ENCODE data around the gene TULP3.

The TULP3 gene

DNA sequence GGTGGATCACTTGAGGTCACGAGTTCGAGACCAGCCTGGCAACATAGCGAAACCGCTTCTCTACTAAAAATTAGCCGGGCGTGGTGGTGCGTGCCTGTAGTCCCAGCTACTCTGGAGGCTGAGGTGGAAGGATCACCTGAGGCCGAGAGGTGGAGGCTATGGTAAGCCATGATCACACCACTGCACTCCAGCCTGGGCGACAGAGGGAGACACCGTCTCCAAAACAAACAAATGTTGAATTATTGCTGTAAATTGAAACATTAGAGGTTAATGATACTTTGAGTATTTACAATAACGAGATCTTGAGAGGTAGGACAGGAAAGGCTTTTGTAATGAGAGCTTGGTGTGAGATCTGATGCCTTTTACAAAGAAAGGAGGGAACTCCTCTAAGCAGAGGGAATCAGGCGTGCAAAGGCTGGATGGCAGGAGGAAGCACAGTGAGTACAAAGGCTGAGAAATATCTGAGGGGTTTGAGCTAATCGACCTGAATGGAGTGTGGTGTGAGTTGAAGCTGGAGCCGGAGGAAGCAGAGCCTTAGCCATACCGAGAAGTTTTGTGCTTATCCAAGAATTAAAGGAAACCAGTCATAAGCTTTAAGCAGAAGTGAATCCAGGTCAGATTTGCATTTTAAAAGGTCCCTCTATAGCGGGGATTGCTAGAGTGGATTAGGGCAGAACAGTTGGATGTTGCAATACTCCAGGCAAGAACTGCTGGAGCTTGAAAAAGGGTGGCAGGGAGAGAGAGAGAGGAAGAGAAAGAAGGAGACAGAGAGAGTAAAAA, 12.5 kb upstream of the TULP3 start:
- peak; percentile 44 for FAIRE-seq
- TF ChIP-seq TAF1 (IDR thresholded peaks at IDR 0.05; ENCODE audit: borderline replicate concordance, low read depth, low read length), result no peak
- TF ChIP-seq POLR2AphosphoS5 (IDR thresholded peaks at IDR 0.05; ENCODE audit: low read depth, low read length), result no peak
- peak; percentile 38; the same call in 1 of the 2 replicates for TF ChIP-seq POLR2A (IDR thresholded peaks at IDR 0.05; ENCODE audit: low read depth, low read length)
- no peak for DNase-seq (ENCODE audit: insufficient read length)

DNA sequence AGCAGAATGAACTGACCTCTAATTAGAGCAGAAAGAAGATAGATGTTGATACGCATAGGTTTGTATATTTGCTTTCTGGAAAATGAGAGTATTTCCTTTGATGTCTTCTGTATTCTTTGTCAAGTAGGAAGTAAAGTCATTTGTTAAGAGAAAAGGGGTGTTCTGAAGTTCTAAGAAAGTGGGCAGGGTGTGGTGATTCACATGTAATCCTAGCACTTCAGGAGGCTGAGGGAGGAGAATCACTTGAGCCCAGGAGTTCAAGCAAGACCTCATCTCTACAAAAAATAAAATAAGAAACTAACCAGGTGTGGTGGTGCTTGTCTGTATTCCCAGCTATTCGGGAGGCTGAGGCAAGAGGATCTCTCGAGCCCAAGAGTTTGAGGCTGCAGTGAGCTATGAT, 10.8 kb upstream of the TULP3 start:
- DNase-seq (ENCODE audit: insufficient read length) (no peak), FAIRE-seq (no peak)
- TF ChIP-seq TAF1 (IDR thresholded peaks at IDR 0.05; ENCODE audit: borderline replicate concordance, low read depth, low read length), result no peak
- TF ChIP-seq POLR2AphosphoS5 (IDR thresholded peaks at IDR 0.05; ENCODE audit: low read depth, low read length), result no peak
- no peak for TF ChIP-seq POLR2A (IDR thresholded peaks at IDR 0.05; ENCODE audit: low read depth, low read length)

DNA sequence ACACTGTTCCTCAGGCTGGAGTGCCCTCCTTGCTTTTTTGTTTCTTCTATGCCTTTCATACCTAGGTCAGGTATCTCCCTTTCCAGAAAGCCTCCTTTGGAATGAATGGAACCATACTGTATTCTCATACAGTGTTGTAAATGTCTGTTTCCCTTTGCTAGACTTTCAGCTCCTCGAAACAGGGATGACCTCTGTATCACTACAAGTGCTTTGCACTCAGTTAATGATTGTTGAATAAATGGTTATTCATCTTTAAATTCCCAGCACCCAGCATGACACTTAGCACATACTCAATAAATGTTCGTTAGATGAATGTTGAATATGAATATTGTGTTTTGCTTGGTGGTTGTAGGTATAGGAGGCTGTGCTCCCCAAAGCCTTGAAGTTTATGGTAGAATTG, 5.9 kb upstream of the TULP3 start:
- FAIRE-seq, result no peak
- DNase-seq (ENCODE audit: insufficient read length), result no peak
- no peak for TF ChIP-seq POLR2AphosphoS5 (IDR thresholded peaks at IDR 0.05; ENCODE audit: low read depth, low read length)
- TF ChIP-seq POLR2A (IDR thresholded peaks at IDR 0.05; ENCODE audit: low read depth, low read length), result no peak
- no peak for TF ChIP-seq TAF1 (IDR thresholded peaks at IDR 0.05; ENCODE audit: borderline replicate concordance, low read depth, low read length)

DNA sequence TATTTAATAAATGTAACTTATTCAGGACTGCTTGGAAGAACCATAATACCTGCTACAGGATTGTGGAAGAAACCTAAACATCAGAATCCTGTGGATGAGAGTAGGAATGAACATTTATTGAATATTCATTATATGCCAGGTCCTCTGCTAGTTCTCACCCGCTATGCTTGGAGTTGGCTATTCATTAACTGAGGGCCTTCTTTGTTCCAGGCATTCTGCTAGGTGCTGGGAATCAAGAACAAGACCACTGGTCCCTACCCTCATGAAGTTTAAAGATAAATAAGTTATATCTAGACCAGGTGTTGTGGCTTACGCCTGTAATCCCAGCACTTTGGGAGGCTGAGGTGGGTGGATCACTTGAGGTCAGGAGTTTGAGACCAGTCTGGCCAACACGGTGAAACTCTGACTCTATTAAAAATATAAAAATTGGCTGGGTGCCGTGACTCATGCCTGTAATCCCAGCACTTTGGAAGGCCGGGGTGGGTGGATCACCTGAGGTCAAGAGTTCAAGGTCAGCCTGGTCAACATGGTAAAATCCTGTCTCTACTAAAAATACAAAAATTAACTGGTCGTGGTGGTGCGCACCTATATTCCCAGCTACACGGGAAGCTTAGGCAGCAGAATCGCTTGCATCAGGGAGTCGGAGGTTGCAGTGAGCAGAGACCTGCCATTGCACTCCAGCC, 3.8 kb upstream of the TULP3 start:
- TF ChIP-seq POLR2AphosphoS5 (IDR thresholded peaks at IDR 0.05; ENCODE audit: low read depth, low read length), result no peak
- no peak for TF ChIP-seq POLR2A (IDR thresholded peaks at IDR 0.05; ENCODE audit: low read depth, low read length)
- TF ChIP-seq TAF1 (IDR thresholded peaks at IDR 0.05; ENCODE audit: borderline replicate concordance, low read depth, low read length), result no peak
- FAIRE-seq (no peak), DNase-seq (ENCODE audit: insufficient read length) (no peak)

DNA sequence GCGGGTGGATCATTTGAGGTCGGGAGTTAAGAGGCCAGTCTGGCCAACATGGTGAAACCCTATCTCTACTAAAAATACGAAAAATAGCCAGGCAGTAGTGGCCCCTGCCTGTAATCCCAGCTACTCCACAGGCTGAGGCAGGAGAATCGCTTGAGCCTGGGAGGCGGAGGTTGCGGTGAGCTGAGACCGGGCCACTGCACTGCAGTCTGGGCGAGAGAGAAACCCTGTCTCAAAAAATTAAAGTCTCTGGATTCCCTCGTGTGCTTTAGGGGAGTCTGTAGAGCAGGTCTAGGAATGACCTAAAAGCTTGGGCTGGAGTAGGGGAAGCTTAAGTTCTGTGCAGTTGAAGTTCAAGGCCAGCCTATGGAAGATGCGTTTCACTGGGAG, 697 bp upstream of the TULP3 start:
- TF ChIP-seq POLR2AphosphoS5 (IDR thresholded peaks at IDR 0.05; ENCODE audit: low read depth, low read length) (no peak), POLR2A (IDR thresholded peaks at IDR 0.05; ENCODE audit: low read depth, low read length) (no peak; the same call in 1 of the 2 replicates), TAF1 (IDR thresholded peaks at IDR 0.05; ENCODE audit: borderline replicate concordance, low read depth, low read length) (no peak)
- no peak for FAIRE-seq

DNA sequence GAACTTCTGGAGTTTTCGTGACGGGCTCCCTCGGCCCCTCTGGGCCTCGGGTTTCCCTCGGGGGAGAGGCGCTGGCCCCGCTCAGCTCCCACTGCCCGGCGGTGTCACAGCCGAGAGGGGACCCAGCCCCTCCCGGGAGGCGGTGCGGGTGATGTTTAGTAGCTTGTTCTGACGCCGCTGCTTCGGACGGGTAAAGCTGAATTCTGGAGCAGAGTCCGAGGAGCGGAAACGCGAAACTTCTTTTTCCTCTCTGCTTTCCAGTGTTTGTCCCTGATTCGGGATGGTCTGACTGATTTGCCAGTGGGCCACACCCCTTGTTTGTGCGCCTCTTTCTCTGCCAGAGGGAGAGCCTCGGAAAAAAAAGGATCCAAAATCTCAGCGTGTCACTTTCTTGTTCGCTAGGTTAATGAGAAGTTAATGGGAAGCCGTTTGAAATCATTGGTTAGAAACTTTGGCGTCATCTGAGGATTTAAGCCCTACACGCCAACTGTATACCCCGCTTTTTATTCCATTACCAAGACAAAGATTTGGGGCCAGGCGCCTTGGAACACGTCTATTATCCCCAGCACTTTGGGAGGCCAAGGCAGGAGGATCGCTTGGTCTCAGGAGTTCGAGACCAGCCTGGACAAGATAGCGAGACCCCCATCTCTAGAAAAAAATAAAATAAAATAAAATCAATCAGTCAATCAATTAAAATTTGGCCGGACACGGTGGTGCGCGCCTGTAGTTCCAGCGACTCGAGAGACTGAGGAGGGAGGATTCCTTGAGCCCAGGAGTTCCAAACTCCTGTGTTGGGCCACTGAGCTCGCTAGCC, 756 bp downstream of the TULP3 start:
- TF ChIP-seq POLR2AphosphoS5 (IDR thresholded peaks at IDR 0.05; ENCODE audit: low read depth, low read length) (no peak), TAF1 (IDR thresholded peaks at IDR 0.05; ENCODE audit: borderline replicate concordance, low read depth, low read length) (no peak), POLR2A (IDR thresholded peaks at IDR 0.05; ENCODE audit: low read depth, low read length) (no peak)
- FAIRE-seq (peak; percentile 82), DNase-seq (ENCODE audit: insufficient read length) (no peak)

More for the DNA sequence above, 697 bp upstream of the TULP3 start:
- DNase-seq (ENCODE audit: insufficient read length), result no peak

DNA sequence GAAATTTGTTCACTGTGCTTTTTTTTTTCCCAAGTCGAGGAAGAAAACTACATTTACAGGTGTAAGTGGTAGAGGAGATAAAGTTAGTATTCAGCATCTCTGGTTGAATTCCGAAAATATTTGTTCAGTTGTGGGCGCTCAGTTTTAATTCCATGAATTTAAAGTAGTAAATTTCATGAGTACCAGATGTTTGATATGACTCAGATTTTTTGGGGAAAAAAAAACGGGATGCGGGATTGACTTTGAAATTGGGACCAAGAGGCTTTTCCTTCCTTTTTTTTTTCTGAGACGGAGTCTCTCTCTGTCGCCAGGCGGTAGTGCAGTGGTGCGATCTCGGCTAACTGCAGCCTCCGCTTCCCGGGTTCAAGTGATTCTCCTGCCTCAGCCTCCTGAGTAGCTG, 1.6 kb downstream of the TULP3 start:
- FAIRE-seq (no peak), DNase-seq (ENCODE audit: insufficient read length) (no peak)
- TF ChIP-seq POLR2AphosphoS5 (IDR thresholded peaks at IDR 0.05; ENCODE audit: low read depth, low read length) (no peak), TAF1 (IDR thresholded peaks at IDR 0.05; ENCODE audit: borderline replicate concordance, low read depth, low read length) (no peak), POLR2A (IDR thresholded peaks at IDR 0.05; ENCODE audit: low read depth, low read length) (no peak)

DNA sequence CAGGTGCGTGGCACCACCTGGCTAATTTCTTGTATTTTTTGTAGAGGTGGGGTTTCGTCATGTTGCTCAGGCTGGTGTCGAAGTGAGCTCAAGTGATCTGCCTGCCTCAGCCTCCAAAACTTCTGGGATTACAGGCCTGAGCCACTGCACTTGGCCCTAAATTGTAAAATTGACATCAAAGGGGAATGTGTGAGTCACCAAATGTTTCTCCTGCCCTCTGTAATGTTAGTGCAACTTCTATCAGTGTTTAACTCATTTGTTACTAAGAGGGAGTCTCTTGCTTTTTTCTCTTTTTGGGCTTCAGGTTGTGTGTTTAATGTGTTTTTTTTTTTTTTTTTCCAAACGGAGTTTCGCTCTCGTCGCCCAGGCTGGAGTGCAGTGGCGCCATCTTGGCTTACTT, 2.3 kb downstream of the TULP3 start:
- TF ChIP-seq POLR2A (IDR thresholded peaks at IDR 0.05; ENCODE audit: low read depth, low read length), result no peak
- TF ChIP-seq TAF1 (IDR thresholded peaks at IDR 0.05; ENCODE audit: borderline replicate concordance, low read depth, low read length), result no peak
- TF ChIP-seq POLR2AphosphoS5 (IDR thresholded peaks at IDR 0.05; ENCODE audit: low read depth, low read length), result no peak
- DNase-seq (ENCODE audit: insufficient read length), result no peak
- FAIRE-seq, result no peak

DNA sequence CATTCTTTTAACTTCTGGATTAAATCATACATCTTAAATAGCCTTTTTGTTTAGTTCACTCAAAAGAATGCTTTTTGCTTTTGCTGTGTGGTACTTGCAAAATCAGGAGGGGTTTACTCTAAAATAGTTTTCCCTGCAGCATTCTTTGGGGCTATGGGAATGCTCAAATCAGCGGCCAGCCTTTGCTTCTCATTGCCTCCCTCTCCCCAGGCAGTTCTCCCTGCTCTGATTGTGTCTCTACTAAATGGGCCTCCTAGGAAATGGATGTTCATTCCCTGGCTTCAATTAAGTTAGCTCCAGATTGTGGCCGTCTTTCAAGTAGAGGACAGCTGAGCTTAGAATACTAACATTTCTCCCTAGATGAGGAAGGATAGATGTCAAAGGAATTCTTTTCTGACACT, 4.4 kb downstream of the TULP3 start:
- DNase-seq (ENCODE audit: insufficient read length), result no peak
- FAIRE-seq, result no peak
- no peak for TF ChIP-seq POLR2AphosphoS5 (IDR thresholded peaks at IDR 0.05; ENCODE audit: low read depth, low read length)
- no peak for TF ChIP-seq TAF1 (IDR thresholded peaks at IDR 0.05; ENCODE audit: borderline replicate concordance, low read depth, low read length)
- TF ChIP-seq POLR2A (IDR thresholded peaks at IDR 0.05; ENCODE audit: low read depth, low read length), result no peak

DNA sequence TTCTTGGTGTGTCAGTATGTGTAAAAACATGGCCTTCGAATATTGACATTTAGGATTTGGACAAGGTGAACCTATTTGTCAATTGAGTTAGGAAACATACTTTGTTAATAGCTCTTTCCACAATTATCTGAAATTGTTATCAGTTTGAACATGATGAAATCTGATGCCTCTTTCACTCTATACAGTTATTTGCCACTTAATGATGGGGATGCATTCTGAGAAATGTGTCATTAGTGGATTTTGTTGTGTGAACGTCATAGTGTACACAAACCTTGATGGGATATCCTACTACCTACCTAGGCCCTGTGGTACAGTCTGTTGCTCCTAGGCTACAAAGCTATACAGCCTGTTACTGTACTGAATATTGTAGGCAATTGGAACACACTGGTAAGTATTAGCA, 4.8 kb downstream of the TULP3 start:
- DNase-seq (ENCODE audit: insufficient read length) (no peak), FAIRE-seq (no peak)
- no peak for TF ChIP-seq POLR2AphosphoS5 (IDR thresholded peaks at IDR 0.05; ENCODE audit: low read depth, low read length)
- TF ChIP-seq TAF1 (IDR thresholded peaks at IDR 0.05; ENCODE audit: borderline replicate concordance, low read depth, low read length), result no peak
- no peak for TF ChIP-seq POLR2A (IDR thresholded peaks at IDR 0.05; ENCODE audit: low read depth, low read length)

DNA sequence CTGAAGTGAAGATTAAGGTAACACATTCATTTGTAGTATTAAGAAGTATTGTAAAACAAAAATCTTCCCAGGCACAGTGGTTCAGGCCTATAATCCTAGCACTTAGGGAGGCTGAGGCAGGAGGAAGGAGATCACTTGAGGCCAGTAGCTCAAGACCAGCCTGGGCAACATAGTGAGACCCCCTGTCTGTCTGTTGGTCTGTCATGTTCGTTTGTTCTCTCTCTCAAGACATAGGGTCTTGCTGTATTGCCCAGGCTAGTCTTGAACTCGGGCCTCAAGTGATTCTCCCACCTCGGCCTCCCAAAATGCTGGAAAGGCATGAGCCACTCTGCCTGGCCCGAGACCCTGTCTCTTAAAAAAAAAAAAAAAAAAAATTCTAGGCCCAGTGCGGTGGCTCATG, 6.7 kb downstream of the TULP3 start:
- DNase-seq (ENCODE audit: insufficient read length) (no peak), FAIRE-seq (no peak)
- TF ChIP-seq POLR2A (IDR thresholded peaks at IDR 0.05; ENCODE audit: low read depth, low read length) (no peak), TAF1 (IDR thresholded peaks at IDR 0.05; ENCODE audit: borderline replicate concordance, low read depth, low read length) (no peak), POLR2AphosphoS5 (IDR thresholded peaks at IDR 0.05; ENCODE audit: low read depth, low read length) (no peak)
